ENCODE measurements around the gene SEMA5A. TPM values are rescaled to one million over a fixed set of nuclear protein-coding genes. Genes with fewer than 3 reads are reported as not detected.

The SEMA5A gene
- total and polyA plus RNA-seq, 2 donors (not counting 1 experiment from before 2014, with no cell fraction given): not detected

GRCh38 chr5:9430306-9430705 is 115.6 kb downstream of the SEMA5A start:
- ChIA-PET POLR2A (no interaction called here), CTCF (no interaction called here)
- 73% methylated on average over 2 of the region's 2 CpGs for WGBS (ENCODE audit: insufficient coverage)
- Histone ChIP-seq H3K4me2 (replicated peaks; ENCODE audit: low read depth, low read length, poor library complexity, severe bottlenecking) (no peak overlapping the region), H3K9ac (ENCODE audit: low read length) (no peak overlapping the region), H3K27ac (ENCODE audit: low read length in 2 of 2) (no peak overlapping the region), H3K4me1 (ENCODE audit: control insufficient read depth in 2 of 2, insufficient read depth in 2 of 2, low read length in 2 of 2) (no peaks in the 10 kb centered on the region), H3K9me3 (ENCODE audit: control extremely low read depth in 1 of 3, control insufficient read depth in 2 of 3, insufficient read depth in 1 of 3, low read length in 2 of 3) (no peaks in the 10 kb centered on the region), H3K27me3 (replicated peaks in 1 of 4; ENCODE audit: control extremely low read depth in 1 of 4, control insufficient read depth in 3 of 4, insufficient read depth in 4 of 4, low read length in 3 of 4) (no peaks in the 10 kb centered on the region), H3K79me2 (ENCODE audit: control insufficient read depth, insufficient read depth, low read length) (no peaks in the 10 kb centered on the region), H3K36me3 (replicated peaks in 1 of 2; ENCODE audit: control extremely low read depth in 1 of 2, control insufficient read depth in 1 of 2, extremely low read depth in 1 of 2, insufficient read depth in 2 of 2, low read length in 1 of 2) (no peaks in the 10 kb centered on the region), H2AFZ (ENCODE audit: insufficient read depth, low read depth, low read length, poor library complexity, severe bottlenecking) (no peak overlapping the region), H4K20me1 (ENCODE audit: control insufficient read depth, insufficient read depth, low read length, poor library complexity, severe bottlenecking) (no peaks in the 10 kb centered on the region), H3K4me3 (ENCODE audit: control extremely low read depth in 1 of 5, extremely low read depth in 1 of 5, insufficient read depth in 1 of 5, low read depth in 2 of 5, low read length in 4 of 5) (no peak overlapping the region)
- Mint-ChIP-seq H3K9me3 (ENCODE audit: insufficient read depth) (no peaks in the 10 kb centered on the region), H3K27ac (no peak overlapping the region), H3K4me3 (no peak overlapping the region), H3K27me3 (no peaks in the 10 kb centered on the region), H3K4me1 (no peaks in the 10 kb centered on the region)
- TF ChIP-seq EZH2 (IDR thresholded peaks at IDR 0.05; ENCODE audit: borderline replicate concordance, insufficient read depth, low read depth, low read length, poor library complexity, severe bottlenecking) (no peak), CTCF (IDR thresholded peaks at IDR 0.05) (no peak)
- intact Hi-C loops (cut with micrococcal nuclease): no loop called here
- DNase-seq (no peak), ATAC-seq (ENCODE audit: low read depth) (no peak)

- intact Hi-C loops (cut with micrococcal nuclease): no loop called here
- no peak overlapping the region for H3K9ac ChIP-seq (ENCODE audit: low read length)
- H3K79me2 ChIP-seq (ENCODE audit: control insufficient read depth, insufficient read depth, low read length): no peaks in the 10 kb centered on the region
- no peak overlapping the region for H3K4me3 Mint-ChIP-seq
- no peak for ATAC-seq (ENCODE audit: low read depth)
- TF ChIP-seq EZH2 (IDR thresholded peaks at IDR 0.05; ENCODE audit: borderline replicate concordance, insufficient read depth, low read depth, low read length, poor library complexity, severe bottlenecking) (no peak), CTCF (IDR thresholded peaks at IDR 0.05) (no peak)
- no peaks in the 10 kb centered on the region for H3K36me3 ChIP-seq (replicated peaks in 1 of 2; ENCODE audit: control extremely low read depth in 1 of 2, control insufficient read depth in 1 of 2, extremely low read depth in 1 of 2, insufficient read depth in 2 of 2, low read length in 1 of 2)
- no peak overlapping the region for H3K4me3 ChIP-seq (ENCODE audit: control extremely low read depth in 1 of 5, extremely low read depth in 1 of 5, insufficient read depth in 1 of 5, low read depth in 2 of 5, low read length in 4 of 5)
- no peak overlapping the region for H3K27ac ChIP-seq (ENCODE audit: low read length in 2 of 2)
- H2AFZ ChIP-seq (ENCODE audit: insufficient read depth, low read depth, low read length, poor library complexity, severe bottlenecking): no peak overlapping the region
- H3K4me1 ChIP-seq (ENCODE audit: control insufficient read depth in 2 of 2, insufficient read depth in 2 of 2, low read length in 2 of 2): no peaks in the 10 kb centered on the region
- ChIA-PET POLR2A (no interaction called here), CTCF (no interaction called here)
- H3K4me1 Mint-ChIP-seq: no peaks in the 10 kb centered on the region
- WGBS (ENCODE audit: insufficient coverage): 92% methylated on average over 8 of the region's 8 CpGs
- H3K27me3 Mint-ChIP-seq: no peaks in the 10 kb centered on the region
- H3K27ac Mint-ChIP-seq: no peak overlapping the region
- no peaks in the 10 kb centered on the region for H3K9me3 ChIP-seq (ENCODE audit: control extremely low read depth in 1 of 3, control insufficient read depth in 2 of 3, insufficient read depth in 1 of 3, low read length in 2 of 3)
- no peaks in the 10 kb centered on the region for H4K20me1 ChIP-seq (ENCODE audit: control insufficient read depth, insufficient read depth, low read length, poor library complexity, severe bottlenecking)
- no peak overlapping the region for H3K4me2 ChIP-seq (replicated peaks; ENCODE audit: low read depth, low read length, poor library complexity, severe bottlenecking)
- no peaks in the 10 kb centered on the region for H3K9me3 Mint-ChIP-seq (ENCODE audit: insufficient read depth)
- no peaks in the 10 kb centered on the region for H3K27me3 ChIP-seq (replicated peaks in 1 of 4; ENCODE audit: control extremely low read depth in 1 of 4, control insufficient read depth in 3 of 4, insufficient read depth in 4 of 4, low read length in 3 of 4)
- DNase-seq: no peak
Observed at GRCh38 chr5:9429691-9430215, 116.1 kb downstream of the SEMA5A start.

Measured in B cell (primary cell).